ENCODE data around the gene OSBPL2. TPM values are rescaled to one million over a fixed set of nuclear protein-coding genes. Genes with fewer than 3 reads are reported as not detected.

Gene OSBPL2
- total and polyA plus RNA-seq, 2 donors (not counting 3 experiments of a cell fraction or from before 2014, with no cell fraction given) = 13.1 to 33.0 TPM

- no peak overlapping the region for H3K4me2 ChIP-seq (ENCODE audit: insufficient read depth, low read length)
- H3K79me2 ChIP-seq (ENCODE audit: control insufficient read depth, insufficient read depth, low read length) = peaks cover 2% of the 10 kb centered on the region
- no peaks in the 10 kb centered on the region for H3K9me3 ChIP-seq (replicated peaks; ENCODE audit: control insufficient read depth, insufficient read depth, low read length)
- CTCF ChIA-PET = no interaction called here
- H4K20me1 ChIP-seq (replicated peaks; ENCODE audit: control insufficient read depth, extremely low read depth, insufficient read depth, low read length) = no peaks in the 10 kb centered on the region
- BruUV-seq (replicated peaks) = no TSS peak
- no peak overlapping the region for H2AFZ ChIP-seq (ENCODE audit: low read depth, low read length)
- no peak overlapping the region for H3K27ac ChIP-seq (ENCODE audit: insufficient read depth, low read depth, low read length)
- H3K36me3 ChIP-seq (ENCODE audit: control insufficient read depth in 2 of 2, extremely low read depth in 1 of 2, insufficient read depth in 2 of 2, low read length in 2 of 2) = peaks cover 20 to 33% of the 10 kb centered on the region in 2 experiments
- DNase-seq (ENCODE audit: low read depth, low spot score) (no peak), FAIRE-seq (no peak)
- dilution Hi-C loops (cut with MboI; ENCODE audit: extremely low pct_ligation_motif_present, low sequenced_read_pairs) = no loop called here
- no peaks in the 10 kb centered on the region for H3K9me1 ChIP-seq (replicated peaks; ENCODE audit: control insufficient read depth, extremely low read depth, insufficient read depth, low read length)
- H3K4me1 ChIP-seq (ENCODE audit: control insufficient read depth, extremely low read depth, insufficient read depth, low read length) = no peaks in the 10 kb centered on the region
- H3K27me3 ChIP-seq (ENCODE audit: control insufficient read depth in 2 of 2, insufficient read depth in 2 of 2, low read length in 2 of 2) = no peaks in the 10 kb centered on the region
- POLR2A ChIA-PET = no interaction called here
- no peak overlapping the region for H3K9ac ChIP-seq (replicated peaks; ENCODE audit: extremely low read depth, insufficient read depth, low read length)
- intact Hi-C loops (cut with micrococcal nuclease) = loop anchor here (5.0 kb wide), 1 partner anchor 35 kb away; no protein-coding TSS in a partner anchor
- H3K4me3 ChIP-seq (replicated peaks in 1 of 3; ENCODE audit: insufficient read depth in 1 of 3, low read depth in 1 of 3, low read length in 3 of 3) = no peak overlapping the region
- TF ChIP-seq CTCF (IDR thresholded peaks at IDR 0.05; ENCODE audit: extremely low read depth in 1 of 2, insufficient read depth in 1 of 2, low read depth in 1 of 2, low read length in 2 of 2) = no peak
- no peak for TF ChIP-seq FOS (IDR thresholded peaks at IDR 0.05; ENCODE audit: borderline replicate concordance, insufficient read depth, low read length)
- TF ChIP-seq MYC (IDR thresholded peaks at IDR 0.05; ENCODE audit: low read depth, low read length) = no peak
- no peak for TF ChIP-seq EZH2 (IDR thresholded peaks at IDR 0.05; ENCODE audit: borderline replicate concordance, low read depth, low read length, severe bottlenecking)
- TF ChIP-seq POLR2A (IDR thresholded peaks at IDR 0.05; ENCODE audit: low read depth, low read length) = no peak
- TF ChIP-seq POLR2AphosphoS5 (IDR thresholded peaks at IDR 0.05; ENCODE audit: insufficient read depth, low read depth, low read length) = no peak
- no peak for TF ChIP-seq MAX (IDR thresholded peaks at IDR 0.05; ENCODE audit: insufficient read depth, insufficient read length)
These were observed 83.7 kb downstream of the OSBPL2 start for GRCh38 chr20:62321975-62322374.

Data from endothelial cell of umbilical vein (primary cell).